Putamen (tissue), 1 donor: ENCODE data around the gene CCDC194.

ENCODE experiments used
- DNase-seq: peaks from one replicate; pipeline ENCODE4 v3.0.0-alpha.2; 2016; ENCODE audit warnings: low spot score

Gene CCDC194

GRCh38 chr19:17406046-17406886, 12.3 kb upstream of the CCDC194 start:
- no peak for DNase-seq

- DNase-seq: peak; percentile 62
Measured at GRCh38 chr19:17405250-17406045, 11.5 kb upstream of the CCDC194 start, which contains the start of gene BST2. Gene BST2, minus strand, starts transcription at chr19:17405630. Its CDS starts 55 bp downstream, at chr19:17405575.

DNA sequence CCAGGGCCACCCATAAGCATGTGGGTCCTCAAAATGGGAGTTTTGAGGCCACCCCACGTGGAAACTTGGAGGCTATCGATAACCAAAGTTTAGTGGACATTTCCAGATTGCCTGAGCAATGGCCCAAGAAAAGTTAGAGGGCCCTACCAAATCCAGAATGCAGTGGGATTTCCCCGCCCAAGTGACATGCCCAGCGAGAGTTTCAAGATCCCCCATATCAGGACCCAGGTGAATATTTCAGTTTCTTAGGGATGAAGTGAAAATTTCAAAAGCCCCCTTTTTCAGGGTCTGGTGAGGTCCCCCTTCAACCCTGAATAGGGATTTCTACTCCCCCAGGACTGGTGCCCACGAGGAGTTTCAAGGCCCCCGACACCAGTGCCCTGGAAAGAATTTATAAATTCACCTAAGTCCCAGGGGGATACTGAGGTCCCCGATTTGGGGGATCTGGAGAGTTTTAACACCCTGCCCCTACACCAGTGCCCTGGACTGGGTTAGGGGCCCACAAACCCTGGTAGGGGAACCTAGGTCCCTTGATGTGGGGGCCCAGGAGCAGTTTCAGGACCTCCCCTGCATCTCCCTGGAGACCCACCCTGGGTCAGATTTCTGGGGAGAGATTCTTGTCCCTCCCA, 10.7 kb upstream of the CCDC194 start:
- no peak for DNase-seq

GRCh38 chr19:17404015-17404414, 10.0 kb upstream of the CCDC194 start:
- no peak for DNase-seq

DNA sequence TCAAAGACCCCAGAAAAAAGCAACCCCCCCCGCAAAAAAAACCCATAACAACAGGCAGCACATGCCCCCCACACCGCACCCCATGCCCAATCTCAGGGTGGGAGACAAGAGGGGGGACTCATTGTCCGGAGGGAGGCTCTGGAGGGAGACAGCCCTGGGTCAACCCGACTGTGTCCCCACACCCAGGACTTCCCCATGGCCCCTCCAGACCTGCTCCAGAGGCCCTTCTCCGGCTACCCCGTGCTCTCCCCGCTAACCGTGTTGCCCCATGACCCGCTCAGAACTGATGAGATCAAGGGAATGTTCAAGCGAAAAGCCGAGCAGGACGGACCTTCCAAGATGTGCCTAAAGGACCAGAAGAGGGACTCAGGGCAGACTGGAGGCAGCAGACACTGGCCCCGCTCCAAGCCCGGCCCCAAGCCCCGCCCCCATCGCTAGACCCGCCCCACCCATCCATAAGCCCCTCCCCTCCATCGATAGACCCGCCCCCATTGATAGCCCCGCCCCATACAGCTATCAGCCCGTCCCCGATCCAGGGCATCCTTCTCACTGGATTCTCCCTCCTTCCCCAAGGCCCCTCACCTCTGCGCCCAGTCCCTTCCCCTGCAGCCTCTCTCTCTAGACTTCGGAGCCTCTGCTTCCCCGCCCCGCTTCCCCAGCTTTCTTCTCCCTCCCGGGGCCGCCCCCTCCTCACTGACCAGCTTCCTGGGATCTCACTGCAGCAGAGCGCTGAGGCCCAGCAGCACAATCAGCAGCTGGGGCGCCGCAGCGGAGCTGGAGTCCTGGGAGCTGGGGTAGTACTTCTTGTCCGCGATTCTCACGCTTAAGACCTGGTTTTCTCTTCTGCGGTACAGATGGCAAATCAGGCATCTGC, 9.2 kb upstream of the CCDC194 start:
- no peak for DNase-seq

- no peak for DNase-seq
Measured at GRCh38 chr19:17401628-17402027, 7.6 kb upstream of the CCDC194 start.

- DNase-seq: no peak
Measured at GRCh38 chr19:17398902-17399527, 5.0 kb upstream of the CCDC194 start.

DNA sequence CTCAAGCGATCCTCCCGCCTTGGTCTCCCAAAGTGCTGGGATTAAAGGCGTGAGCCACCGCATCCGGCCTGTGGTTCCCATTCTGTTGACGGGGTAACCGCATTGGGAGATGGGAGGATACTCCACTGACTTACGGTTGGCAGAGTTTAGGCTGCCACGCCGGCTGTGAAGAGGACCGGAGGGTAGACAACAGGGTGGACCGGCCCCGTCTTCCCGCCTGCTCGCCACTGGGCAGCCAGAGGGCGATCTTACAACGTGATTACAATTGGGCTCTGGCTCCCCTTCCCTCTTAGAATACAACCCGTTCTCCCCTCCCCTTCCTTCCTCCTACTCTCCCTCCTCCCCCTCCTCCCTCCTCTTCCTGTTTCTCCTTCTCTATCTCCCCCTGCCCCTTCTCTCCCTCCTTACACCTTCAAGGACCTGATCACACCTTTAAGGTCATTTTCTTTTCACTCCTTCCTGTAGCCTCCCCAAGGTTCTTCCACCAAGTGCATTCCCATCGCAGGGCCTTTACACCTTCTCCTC, 957 bp upstream of the CCDC194 start:
- DNase-seq: no peak

GRCh38 chr19:17393002-17393401, 994 bp downstream of the CCDC194 start:
- no peak for DNase-seq

DNA sequence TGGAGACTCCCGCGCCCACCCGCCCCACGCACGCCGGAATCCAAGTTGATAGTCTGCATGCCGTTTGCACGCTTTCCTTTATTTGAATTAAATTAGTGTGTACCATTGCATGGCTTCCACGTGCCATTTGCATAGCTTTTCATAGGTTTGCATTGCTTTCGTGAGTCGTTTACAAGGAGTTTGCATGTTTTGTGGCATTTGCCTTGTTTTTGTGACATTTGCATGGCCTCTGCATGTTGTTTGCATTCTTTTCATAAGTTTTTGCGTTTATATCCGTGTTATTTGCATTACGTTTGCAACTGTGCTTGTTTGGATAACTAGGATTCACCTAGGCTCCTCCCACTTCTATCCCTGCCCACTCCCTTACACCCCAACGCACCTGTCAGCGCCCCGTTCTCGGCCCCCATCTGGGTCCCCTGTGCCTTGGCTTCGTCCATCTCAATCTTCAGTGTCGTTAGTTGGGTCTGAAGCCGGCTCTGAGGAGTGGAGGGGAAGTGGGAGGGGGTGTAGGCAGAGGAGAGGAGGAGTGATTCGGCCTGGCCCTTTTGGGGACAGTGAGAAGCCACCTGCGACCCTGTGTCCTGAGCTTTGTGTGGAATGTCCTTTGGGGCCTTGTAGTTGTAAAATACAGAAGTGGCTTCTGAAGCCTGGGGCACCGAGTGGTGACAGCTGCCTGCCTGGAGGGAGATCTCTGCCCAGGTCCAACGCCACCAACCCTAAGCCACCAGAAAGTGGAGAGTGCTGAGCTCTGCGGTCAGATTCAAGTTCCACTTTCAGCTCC, 2.4 kb downstream of the CCDC194 start:
- DNase-seq: no peak

DNA sequence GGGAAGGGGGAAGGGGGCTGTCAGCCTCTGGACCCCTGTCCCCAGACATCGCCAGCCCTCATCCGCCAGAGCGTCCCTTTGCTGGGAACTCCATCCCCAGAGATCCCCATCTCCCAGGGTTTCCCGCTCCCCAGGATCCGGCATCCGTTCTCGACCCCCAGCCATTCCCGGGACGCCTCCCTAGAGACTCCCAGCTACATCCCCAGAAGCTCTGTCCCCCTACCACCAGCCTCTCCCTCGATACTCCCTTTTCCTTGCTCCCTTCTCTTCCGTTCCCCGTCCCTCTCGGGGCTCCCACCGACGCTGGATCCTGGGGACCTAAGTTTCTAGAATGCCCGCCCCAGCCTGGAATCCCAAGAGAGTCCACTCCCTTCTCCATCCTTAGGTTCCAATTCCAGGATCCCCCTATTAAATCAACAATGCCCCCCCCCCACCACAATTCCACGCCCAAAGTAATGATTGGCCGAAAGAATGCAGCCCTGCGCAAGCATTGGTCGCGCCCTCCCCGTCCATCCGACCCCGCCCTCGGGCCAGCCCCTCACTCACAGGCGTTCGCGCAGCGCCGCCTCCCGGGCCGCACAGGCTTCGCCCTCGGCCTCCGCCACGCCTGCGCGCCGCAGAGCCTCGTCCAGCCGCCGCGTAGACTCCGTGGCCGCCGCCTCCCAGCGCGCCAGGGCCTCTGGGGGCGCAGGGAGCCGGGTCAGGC, 3.2 kb downstream of the CCDC194 start:
- peak; percentile 83 for DNase-seq

GRCh38 chr19:17389957-17390664, 3.9 kb downstream of the CCDC194 start:
- DNase-seq: no peak

GRCh38 chr19:17389288-17389687, 4.7 kb downstream of the CCDC194 start:
- DNase-seq: no peak

GRCh38 chr19:17385878-17386611, 8.0 kb downstream of the CCDC194 start:
- DNase-seq: no peak

DNA sequence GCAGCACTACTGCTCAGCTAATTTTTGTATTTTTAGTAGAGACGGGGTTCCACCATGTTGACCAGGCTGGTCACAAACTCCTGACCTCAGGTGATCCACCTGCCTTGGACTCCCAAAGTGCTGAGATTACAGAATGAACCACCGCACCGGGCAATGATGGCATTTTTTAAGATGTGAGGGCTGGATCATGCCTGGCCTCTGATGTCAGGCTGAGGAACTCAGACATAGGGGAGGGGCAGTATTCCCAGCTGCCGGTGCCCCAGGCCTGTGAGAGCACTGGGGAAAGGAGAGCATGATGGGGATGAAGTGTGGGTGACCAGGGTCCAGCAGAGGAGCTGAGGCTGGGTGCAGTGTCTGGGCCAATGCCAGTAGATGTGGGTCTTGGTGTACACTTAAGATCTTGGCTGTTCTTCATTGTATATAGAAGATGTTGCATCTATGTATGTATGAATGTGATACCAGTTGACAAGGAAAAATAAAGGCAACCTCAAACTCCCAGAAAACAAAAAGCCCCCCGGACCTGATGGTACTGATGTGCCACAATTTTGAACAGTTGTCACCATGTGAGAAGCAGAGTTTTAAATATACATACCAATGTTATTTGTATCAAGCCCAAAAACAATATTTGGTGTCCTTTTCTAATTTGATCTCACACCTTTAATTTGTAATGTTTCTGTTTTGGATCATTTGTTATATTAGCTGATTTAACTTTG, 13.4 kb downstream of the CCDC194 start:
- DNase-seq: no peak

- no peak for DNase-seq
Measured at GRCh38 chr19:17379221-17379631, 14.8 kb downstream of the CCDC194 start.

DNA sequence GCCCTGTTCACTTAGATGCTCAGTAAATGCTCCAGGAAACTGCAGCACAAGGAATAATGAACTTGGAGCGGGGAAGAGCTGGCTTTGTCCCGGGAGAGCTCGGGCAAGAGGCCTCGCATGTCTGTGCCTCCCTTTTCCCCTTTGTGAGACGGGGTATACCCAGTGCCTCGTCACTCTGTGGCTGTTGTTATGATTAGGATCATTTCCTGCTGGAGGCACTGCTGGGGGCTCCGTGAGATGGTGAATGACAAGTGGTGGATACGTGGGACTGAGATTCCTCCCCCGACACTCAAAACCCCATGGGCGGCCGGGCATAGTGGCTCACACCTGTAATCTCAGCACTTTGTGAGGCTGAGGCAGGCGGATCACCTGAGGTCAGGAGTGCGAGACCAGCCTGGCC, 15.7 kb downstream of the CCDC194 start:
- DNase-seq: no peak
